Ovary (tissue), 9 donors: Measurements from ENCODE around the gene GINM1. TPM values are rescaled to one million over a fixed set of nuclear protein-coding genes. Genes with fewer than 3 reads are reported as not detected.

Experiments used
- DNase-seq, 5 donors: peaks; one replicate each; pipeline ENCODE4 v3.0.0-alpha.2; 2019 to 2020
- H3K27ac ChIP-seq, 2 donors: fragments of 200-600 bp; one replicate each; pipeline versions ENCODE4 v1.5.1 to v1.8.0; 2019 to 2022
- H3K27me3 ChIP-seq: fragments of 200-600 bp; one replicate; pipeline ENCODE4 v1.8.0; 2022
- H3K36me3 ChIP-seq: fragments of 200-600 bp; sonication (generic); one replicate; pipeline ENCODE4 v1.5.1; 2019
- H3K4me1 ChIP-seq: one replicate; pipeline ENCODE4 v1.8.1; 2013; ENCODE audit warnings: mild to moderate bottlenecking, moderate library complexity; ENCODE audit not compliant: insufficient read depth
- H3K4me3 ChIP-seq: fragments of 200-600 bp; sonication (generic); one replicate; pipeline ENCODE4 v1.5.1; 2017
- H3K9me3 ChIP-seq, 2 donors: fragments of 200-600 bp in 1 of 2; sonication (generic) in 1 of 2; one replicate each; pipeline versions ENCODE4 v1.5.1 to v1.8.1; 2013 to 2019; ENCODE audit warnings: mild to moderate bottlenecking in 1 of 2, moderate library complexity in 1 of 2
- CTCF ChIP-seq, 3 donors: fragments of 450-650 bp in 2 of 3; fragments of 200-600 bp in 1 of 3; IDR thresholded peaks; one replicate each; pipeline versions ENCODE4 v1.5.1 to v1.8.0; 2016 to 2022; ENCODE audit warnings: antibody characterized with exemption in 3 of 3, mild to moderate bottlenecking in 1 of 3
- EP300 ChIP-seq: sonication (generic); formaldehyde crosslinking; IDR thresholded peaks from one replicate; pipeline ENCODE4 v1.6.1; 2017; ENCODE audit warnings: antibody characterized with exemption
- POLR2A ChIP-seq: fragments of 450-650 bp; IDR thresholded peaks from one replicate; pipeline ENCODE4 v1.6.1; 2017; ENCODE audit warnings: antibody characterized with exemption, mild to moderate bottlenecking, moderate library complexity
- WGBS, 3 donors: extraction: QIAGEN DNeasy Blood & Tissue Kit in 1 of 3; methylation state at CpG; one replicate each; pipeline versions ENCODE4 v1.1.5 to v1.1.7; 2013 to 2017; 5-methylcytosine and 5-hydroxymethylcytosine counted together
- intact Hi-C, 4 donors: fragments of 100-400 bp; cut with DNase I; formaldehyde crosslinking; loops; one replicate each; pipeline versions ENCODE4 v1.11.0 to v1.15.1; 2022 to 2023
- polyA plus RNA-seq, 2 donors: library from polyadenylated mRNA; stranded (reverse); fragments of 200-250 nt in 1 of 2; fragments of 350-450 nt in 1 of 2; fragmentation: Illumina TruSeq in 1 of 2; extraction: RNeasy Lipid Tissue Mini Kit (QIAGEN cat#74804) in 1 of 2; gene quantifications; one replicate each; pipeline ENCODE4 v1.2.3, GENCODE V29; 2013 to 2014
- total RNA-seq, 7 donors: library from RNA; depleted of rRNA in 2 of 7; stranded (reverse); fragments of >200 nt in 2 of 7; fragmentation: NEBNext Ultra II Directional in 3 of 7; extraction: Animal tissue kit (Norgen Biotek cat#: 25700) in 3 of 7; gene quantifications; one replicate each; pipeline versions ENCODE4 v1.1.0 to v1.2.4, GENCODE V29; 2016 to 2023
- donor health status: DM: no; HTN: no; CAD: no; lungs with moderate emphysema.
- donor health status: DM: no; HTN: no; CAD: no.
- donor health status: Bipolar disorder and iron deficiency.
- donor health status: DM: yes; HTN: yes; CAD: no.
- donor health status: DM: no; HTN: no; CAD: no.
- donor health status: DM: yes; HTN: yes; CAD: no.

Gene GINM1
- total and polyA plus RNA-seq, 9 donors: 50.4 to 82.6 (median 62.9) TPM

GRCh38 chr6:149615805-149616204 is 49.6 kb downstream of the GINM1 start:
- no peaks in the 10 kb centered on the region for H3K4me1 ChIP-seq
- H3K4me3 ChIP-seq: no peak overlapping the region
- intact Hi-C loops: no loop called here
- 65 to 75% (median 66%) methylated on average over 5 of the region's 5 CpGs for WGBS, 3 donors
- DNase-seq: no peak
- no peak for TF ChIP-seq POLR2A
- TF ChIP-seq CTCF (IDR thresholded peaks at IDR 0.05): no peak
- TF ChIP-seq EP300: no peak
- H3K9me3 ChIP-seq: no peaks in the 10 kb centered on the region
- no peak overlapping the region for H3K27ac ChIP-seq
- no peaks in the 10 kb centered on the region for H3K36me3 ChIP-seq
- H3K27me3 ChIP-seq: no peaks in the 10 kb centered on the region

GRCh38 chr6:149627672-149628071 is 61.5 kb downstream of the GINM1 start:
- TF ChIP-seq EP300: no peak
- no peak for TF ChIP-seq POLR2A
- TF ChIP-seq CTCF (IDR thresholded peaks at IDR 0.05): no peak
- intact Hi-C loops: no loop called here
- Histone ChIP-seq H3K4me1 (no peaks in the 10 kb centered on the region), H3K27me3 (no peaks in the 10 kb centered on the region), H3K4me3 (no peak overlapping the region), H3K36me3 (no peaks in the 10 kb centered on the region), H3K9me3 (no peaks in the 10 kb centered on the region), H3K27ac (no peak overlapping the region)
- no peak for DNase-seq

GRCh38 chr6:149628875-149629510 is 62.8 kb downstream of the GINM1 start:
- intact Hi-C loops: no loop called here
- DNase-seq: no peak
- no peaks in the 10 kb centered on the region for H3K36me3 ChIP-seq
- H3K27me3 ChIP-seq: no peaks in the 10 kb centered on the region
- H3K27ac ChIP-seq: no peak overlapping the region
- TF ChIP-seq POLR2A: no peak
- TF ChIP-seq EP300: no peak
- TF ChIP-seq CTCF (IDR thresholded peaks at IDR 0.05): no peak
- H3K4me3 ChIP-seq: no peak overlapping the region
- H3K4me1 ChIP-seq: no peaks in the 10 kb centered on the region
- no peaks in the 10 kb centered on the region for H3K9me3 ChIP-seq
- 91 to 97% (median 94%) methylated on average over 4 of the region's 4 CpGs for WGBS, 3 donors

GRCh38 chr6:149634315-149634714 is 68.1 kb downstream of the GINM1 start:
- Histone ChIP-seq H3K27ac (no peak overlapping the region), H3K27me3 (no peaks in the 10 kb centered on the region), H3K9me3 (no peaks in the 10 kb centered on the region), H3K4me3 (no peak overlapping the region), H3K36me3 (no peaks in the 10 kb centered on the region), H3K4me1 (no peaks in the 10 kb centered on the region)
- WGBS, 3 donors: 94 to 95% (median 95%) methylated on average over 1 of the region's 1 CpG
- no peak for TF ChIP-seq POLR2A
- TF ChIP-seq EP300: no peak
- TF ChIP-seq CTCF (IDR thresholded peaks at IDR 0.05): no peak
- intact Hi-C loops: no loop called here
- DNase-seq: no peak
